GM13976 (cell line): Measurements from ENCODE around the gene GATA3.
"Not testable (repeated sequence)": the region's sequence is repeated elsewhere in the genome, so short reads cannot be mapped to it uniquely, and the experiment has no call there.

ENCODE experiments used
- DNase-seq: peaks from one replicate; pipeline ENCODE4 v3.0.0; 2012; ENCODE audit warnings: low spot score
- CTCF ChIP-seq: IDR thresholded peaks from 2 replicates; pipeline ENCODE4 v1.5.1; 2012; ENCODE audit warnings: borderline replicate concordance, mild to moderate bottlenecking; ENCODE audit not compliant: insufficient read depth; ENCODE audit errors: extremely low read depth, missing control alignments, control extremely low read depth
- in situ Hi-C: fragments of 300-500 bp; cut with MboI; formaldehyde crosslinking; loops from one replicate; pipeline ENCODE4 v1.12.0; 2022; ENCODE audit warnings: low sequenced_read_pairs, mixed read lengths, inconsistent platforms; ENCODE audit not compliant: unreplicated experiment

The GATA3 gene

DNA sequence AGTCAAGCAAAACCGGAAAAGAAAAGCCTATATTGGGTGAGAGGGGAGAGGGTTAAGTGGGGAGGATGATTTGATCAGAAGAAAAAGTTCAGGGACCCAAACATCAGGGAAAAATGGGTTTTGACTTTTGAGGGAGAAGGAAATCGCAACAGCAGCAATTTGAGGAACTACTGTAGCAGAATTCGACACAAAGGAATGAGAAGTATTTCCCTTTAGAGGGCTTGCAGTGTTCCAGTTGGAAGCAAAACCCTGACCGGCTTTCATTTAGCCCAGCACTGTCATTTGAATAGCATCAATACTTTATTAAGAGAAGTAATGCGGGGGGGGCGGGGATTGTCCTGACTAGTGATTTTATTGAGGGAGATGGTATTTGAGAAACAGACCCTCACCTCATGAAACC, 37.2 kb upstream of the GATA3 start:
- TF ChIP-seq CTCF, result no peak
- in situ Hi-C loops, result no loop called here
- DNase-seq, result no peak

DNA sequence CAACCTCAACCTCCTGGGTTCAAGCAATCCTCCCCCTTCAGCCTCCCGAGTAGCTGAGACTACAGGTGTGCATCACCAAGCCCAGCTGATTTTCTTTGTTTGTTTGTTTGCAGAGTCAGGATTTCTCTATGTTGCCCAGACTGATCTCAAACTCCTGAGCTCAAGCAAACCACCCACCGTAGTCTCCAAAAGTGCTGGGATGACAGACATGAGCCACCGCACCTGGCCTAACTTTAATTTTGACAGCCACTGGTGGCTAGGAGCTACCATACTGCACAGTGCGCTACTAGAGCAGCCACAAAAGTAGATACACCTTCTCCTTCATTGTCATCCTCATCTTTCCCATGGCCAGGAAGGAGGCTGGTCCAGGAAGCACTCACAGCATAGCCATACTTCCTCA, 31.2 kb upstream of the GATA3 start:
- in situ Hi-C loops, result no loop called here
- DNase-seq, result no peak
- TF ChIP-seq CTCF, result no peak

DNA sequence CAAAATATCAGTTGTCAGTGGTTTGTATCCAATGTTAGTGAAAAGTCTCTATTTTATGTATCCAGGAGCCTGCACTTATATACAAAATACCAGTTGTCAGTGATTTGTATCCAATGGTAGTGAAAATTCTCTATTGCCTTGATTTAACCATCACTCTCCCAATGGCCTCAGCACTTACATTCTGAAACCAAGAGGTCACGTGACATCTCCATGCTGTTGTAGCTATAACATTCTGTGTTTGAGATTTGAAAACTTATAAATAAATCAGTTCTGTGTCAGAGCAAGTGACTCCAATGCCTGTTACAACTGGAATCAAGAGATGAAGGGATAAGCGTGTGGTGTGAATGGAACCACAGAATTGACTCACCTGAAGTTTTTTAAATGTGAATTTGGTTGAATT, 30.6 kb upstream of the GATA3 start:
- no peak for TF ChIP-seq CTCF
- DNase-seq, result no peak
- in situ Hi-C loops, result no loop called here

DNA sequence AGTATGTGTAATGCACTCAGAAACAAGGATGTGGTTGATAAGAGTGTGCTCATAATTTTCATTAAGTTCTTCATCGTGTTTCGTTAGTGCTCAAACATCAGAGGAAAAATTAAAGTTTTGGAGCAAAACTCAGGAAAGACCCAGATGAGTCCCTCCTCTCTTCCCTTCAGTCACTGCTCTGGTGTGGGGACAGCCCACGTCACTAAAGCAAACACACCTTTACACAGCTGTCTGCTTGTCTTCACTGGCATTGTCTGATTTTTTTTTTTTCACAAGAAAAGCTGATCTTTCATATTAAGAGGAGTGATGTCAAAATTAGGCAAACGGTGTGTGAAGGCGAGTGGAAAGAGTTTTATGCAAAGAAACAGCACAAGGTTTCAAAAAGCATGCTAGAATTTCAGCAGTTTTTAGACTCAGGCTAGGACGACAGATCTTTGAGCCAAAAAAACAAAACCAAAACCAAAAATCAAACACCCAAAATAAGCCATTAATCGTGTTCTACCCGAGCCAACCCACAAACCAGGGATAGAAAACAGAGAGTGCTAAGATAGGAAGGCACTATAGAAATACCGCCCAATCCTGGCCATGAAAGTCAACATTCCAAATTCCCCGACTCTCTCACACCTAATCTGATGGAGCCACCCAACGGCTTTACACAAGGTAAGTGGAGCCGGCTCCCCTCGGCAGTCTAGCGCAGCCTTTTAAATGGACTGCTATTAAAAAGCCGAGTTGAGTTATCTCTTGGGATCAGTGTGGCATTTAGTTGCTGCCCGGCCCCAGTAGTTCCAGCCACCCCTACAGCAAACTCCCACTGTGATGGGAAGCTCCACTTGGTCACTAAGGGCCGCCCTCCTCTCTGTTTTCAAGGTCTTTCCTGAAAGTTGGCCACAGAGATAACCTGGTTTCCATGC, 27.9 kb upstream of the GATA3 start:
- in situ Hi-C loops, result no loop called here
- no peak for TF ChIP-seq CTCF

DNA sequence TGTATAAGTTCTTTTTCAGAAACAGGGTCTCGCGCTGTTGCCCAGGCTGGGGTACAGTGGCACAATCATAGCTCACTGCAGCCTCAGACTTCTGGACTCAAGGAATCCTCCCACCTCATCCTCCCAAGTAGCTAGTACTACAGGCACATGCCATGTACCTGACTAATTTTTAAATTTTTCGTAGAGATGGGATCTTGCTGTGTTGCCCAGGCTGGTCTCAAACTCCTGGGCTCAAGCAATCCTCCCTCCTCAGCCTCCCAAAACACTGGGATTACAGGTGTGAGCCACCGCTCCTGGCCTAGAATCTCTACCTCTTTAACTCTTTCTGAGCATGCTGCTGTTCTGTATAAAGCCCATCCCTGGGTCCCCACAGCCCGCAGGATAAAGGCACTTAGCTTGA, 23.3 kb upstream of the GATA3 start:
- DNase-seq, in situ Hi-C loops: not testable (repeated sequence)

More for the DNA sequence above, 27.9 kb upstream of the GATA3 start:
- no peak for DNase-seq

DNA sequence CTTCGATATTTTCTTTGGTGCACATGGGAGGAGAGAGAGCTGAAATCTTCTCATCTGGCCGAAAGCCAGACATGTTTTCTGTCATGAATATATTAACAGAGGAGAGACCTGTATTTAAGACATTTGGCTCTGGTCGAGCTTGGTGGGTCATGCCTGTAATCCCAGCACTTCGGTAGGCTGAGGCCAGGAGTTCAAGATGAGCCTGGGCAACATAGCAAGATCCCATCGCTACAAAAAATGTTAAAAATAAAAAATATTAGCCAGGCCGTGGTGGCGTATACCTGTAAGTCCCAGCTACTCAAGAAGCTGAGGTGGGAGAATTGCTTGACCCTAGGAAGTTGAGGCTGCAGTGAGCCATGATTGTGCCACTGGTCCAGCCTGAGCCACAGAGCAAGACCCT, 21.9 kb upstream of the GATA3 start:
- DNase-seq, result no peak
- in situ Hi-C loops, result no loop called here
- no peak for TF ChIP-seq CTCF

DNA sequence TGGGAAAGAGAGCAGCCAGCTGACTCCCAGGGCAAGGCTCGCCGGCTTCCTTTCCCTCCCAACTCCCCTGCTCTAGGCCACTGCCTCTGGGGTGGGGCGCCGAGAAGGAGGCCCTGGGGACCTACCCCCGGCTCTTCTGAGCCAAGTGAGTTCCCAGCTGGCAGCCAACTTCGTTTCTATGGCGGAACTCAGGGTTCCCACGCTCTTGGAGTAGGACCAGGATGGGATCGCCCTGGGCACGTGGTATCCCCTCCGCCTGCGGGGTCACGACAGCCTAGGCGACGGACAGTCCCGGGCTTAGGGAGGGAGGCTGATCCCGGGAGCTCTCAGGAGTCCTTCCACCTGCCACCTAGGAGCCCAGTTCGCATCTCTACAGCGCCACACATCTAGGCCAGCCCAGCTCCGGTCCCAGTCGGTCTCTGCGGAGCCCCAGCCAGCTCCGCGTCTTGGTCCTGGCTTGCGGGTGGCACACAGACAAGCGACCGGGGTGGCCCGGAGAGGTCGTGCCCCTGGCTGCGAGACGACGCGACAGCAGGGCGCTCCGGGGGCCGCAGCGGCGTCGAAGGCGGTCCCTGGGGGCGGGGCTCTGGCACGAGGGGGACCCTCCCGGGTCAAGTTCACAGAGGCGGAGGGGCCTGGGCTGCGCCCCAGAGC, 20.5 kb upstream of the GATA3 start:
- TF ChIP-seq CTCF, result no peak
- in situ Hi-C loops, result no loop called here

More for the DNA sequence above, 20.5 kb upstream of the GATA3 start:
- DNase-seq, result no peak
